EH (cell line): ENCODE results near the gene ASB6.
A peak's percentile ranks its signal among the peaks of the same experiment; 100 is the strongest.

ENCODE experiments used
- DNase-seq: peaks from one replicate; pipeline ENCODE4 v3.0.0-alpha.2; 2015; ENCODE audit warnings: low read depth

Gene ASB6

DNA sequence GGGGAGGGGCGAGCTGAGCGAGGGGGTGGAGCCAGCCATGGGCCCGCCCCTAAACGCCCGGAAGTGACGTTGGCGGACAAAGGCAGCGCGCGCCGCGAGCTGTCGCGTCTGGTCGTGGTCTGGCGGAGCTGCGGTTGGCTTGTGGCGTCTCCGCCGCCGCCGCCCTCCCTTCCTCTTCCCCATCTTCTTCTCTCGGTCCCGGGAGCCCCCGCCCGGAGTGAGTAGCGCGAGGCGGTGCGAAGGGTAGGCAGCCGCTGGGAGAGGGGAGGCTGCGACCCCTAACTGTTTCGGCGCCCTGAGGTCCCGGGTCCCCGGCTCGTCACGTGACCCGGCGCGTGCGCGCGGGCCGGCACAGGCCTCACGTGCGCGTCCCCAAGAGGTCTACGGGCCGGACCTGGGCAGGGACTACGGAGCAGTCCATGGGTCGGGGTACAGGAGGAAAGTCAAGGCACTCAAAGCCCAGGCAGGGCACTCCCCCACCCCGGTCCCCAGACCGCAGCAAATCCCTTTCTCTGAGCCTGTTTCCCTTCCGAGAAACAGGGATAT is 15.8 kb downstream of the ASB6 start, which contains the start of gene NTMT1:
Gene NTMT1 (plus strand): TSS at position 85 of the 546 bp plus-strand sequence. CDS start 6,541 bp downstream, outside the sequence.
- peak; percentile 84 for DNase-seq

DNA sequence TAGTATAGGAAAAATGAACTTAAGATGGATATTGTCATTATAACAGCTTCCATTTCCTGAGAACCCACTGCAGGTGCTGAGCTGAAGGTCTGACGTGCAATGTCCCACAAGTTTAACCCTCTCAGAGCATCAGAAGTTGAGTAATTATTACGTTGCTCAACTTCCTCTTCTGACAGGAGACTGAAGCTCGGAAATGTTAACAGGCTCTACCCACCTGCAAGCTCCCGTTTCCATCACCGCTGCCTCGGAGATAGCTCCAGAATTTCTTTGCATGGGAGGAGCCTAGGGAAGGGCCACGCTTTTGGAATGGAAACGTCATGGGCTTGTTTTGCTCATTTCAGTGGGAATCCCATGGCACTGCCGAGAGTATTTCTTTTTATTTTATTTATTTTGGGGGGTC is 17.0 kb downstream of the ASB6 start:
- DNase-seq, result no peak

DNA sequence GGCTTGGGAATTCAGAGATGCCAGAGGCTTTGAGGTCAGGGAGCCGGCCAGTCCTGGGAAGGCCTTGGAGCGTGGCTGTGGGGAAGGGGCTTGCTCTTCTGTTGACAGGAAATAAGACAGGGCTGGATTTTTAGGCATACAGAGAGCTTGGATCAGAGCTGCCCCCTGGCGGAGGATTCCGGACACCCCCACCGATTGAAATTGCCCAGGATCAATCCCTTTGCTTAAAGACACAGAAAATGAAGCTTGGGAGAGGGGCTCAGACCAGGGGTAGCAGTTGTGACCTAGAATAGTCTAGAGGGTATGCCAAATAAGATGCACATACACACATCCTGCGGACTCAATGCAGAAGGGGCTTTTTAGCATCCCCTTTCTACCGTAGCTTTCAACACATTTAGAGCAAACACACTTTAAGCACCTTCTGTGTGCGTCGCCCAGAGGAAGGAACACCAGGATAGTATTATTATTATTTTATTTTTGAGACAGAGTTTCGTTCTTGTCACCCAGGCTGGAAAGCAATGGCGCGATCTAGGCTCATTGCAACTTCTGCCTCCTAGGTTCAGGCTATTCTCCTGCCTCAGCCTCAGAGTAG is 17.7 kb downstream of the ASB6 start:
- peak; percentile 61 for DNase-seq

DNA sequence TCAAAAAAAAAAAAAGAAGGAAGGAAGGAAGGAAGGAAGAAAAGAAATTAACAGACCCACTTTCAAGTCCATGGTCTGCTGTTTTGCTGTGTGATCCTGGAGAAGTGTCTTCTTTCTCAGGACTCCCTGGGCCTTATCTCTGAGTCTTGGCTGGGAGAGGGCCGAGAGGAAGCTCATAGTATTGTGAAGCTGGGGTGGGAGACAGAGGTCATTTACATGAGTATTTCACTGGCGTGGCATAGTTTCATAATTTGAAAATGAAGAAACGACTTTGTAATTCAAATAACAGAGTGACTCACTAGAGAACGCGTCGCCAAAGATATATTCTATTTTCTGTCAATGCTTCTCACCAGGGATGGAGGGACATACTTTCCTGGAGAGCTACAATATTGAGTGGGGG is 18.6 kb downstream of the ASB6 start:
- peak; percentile 60 for DNase-seq

DNA sequence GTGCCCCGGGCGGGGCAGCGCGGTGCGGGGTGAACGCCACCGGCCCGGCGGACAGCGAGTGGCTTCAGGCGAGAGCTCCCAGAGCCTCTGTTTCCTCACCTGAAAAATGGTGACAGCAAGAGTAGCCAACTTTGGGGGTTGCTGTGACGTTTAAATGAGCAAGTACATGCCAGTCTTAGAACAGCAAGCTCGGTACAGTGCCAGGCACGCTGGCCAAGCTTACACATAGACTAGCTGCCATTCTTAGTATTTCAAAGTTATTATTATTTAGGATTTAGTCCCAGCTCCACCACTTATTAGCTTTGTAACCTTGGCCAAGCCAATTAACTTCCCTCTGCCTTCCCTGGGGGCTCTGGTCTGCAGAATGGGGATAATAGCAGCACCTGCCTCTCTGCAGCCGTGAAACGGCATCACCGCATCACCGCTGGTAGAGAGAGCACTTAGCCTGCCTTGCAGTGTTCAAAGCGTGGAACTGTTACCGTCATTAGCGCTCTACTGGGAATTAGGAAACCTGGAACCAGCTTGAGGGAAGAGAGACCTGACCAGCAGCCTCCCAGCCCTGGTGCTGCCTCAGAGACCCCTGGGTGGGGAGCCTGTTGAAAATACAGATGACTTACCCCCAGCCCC is 21.2 kb downstream of the ASB6 start, which contains the start of gene C9orf50:
Gene C9orf50 (minus strand): TSS at position 433 of the 627 bp plus-strand sequence. CDS start 527 bp downstream, outside the sequence.
- DNase-seq, result no peak

DNA sequence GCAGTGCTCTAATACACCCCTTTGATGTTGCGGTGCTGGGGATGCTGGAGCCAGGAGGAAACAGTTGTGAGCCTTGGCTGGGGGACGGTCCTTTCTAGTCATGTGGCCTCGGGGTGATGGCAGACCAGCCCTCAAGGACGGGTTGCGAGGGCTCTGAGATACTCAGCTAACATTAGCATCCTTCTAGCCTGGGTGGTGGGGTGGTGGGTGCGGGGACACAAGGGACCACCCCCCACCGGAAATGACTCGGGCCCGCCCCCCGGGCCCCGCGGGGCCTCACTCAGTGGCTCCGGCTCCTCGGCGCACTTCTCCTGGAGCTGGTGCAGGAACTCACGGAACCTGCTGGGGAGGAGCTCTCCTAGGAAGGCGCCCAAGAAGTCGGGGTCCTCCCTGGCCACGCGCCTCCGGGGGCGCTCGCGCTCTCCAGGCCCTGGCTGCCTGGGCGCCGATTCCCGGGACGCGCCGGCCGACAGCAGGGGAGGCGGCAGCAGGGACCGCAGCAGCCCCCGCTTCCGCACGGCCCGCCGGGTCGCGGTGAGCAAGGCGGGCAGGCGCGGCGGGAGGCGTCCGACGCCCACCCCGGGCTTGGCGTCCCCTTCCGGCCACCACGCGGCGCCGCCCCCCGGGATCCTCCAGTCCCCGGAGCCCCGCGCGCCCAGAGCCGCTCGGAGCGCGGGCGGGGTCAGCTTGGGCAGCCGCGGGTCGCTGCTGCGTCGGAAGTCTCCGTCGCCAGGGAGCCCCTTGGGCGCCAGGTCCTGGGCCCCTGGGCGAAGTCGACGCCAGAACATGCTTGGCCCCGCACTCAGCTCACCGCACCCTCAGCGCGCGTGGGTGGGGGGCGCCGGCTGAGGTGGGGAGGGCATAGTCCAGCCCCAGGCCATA is 21.9 kb downstream of the ASB6 start:
- DNase-seq, result peak; percentile 51

DNA sequence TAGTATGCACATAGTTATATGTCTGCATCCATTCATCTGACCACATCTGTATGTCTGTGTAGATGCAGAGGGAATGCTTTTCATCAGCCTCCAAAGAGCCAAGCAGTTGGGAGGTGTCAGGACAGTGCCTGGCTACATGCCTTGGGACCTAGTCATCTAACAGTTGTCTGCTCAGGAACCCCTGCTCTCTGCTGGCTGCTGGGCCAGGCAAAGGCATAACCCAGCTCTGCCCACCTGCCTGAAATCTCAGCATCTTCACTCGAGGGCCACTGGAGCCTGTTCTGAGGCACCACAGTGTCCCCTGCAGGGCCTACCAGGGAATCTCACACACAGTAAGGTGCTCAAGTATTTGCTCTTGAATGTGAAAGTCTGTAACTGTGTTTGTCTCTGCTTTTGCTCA is 24.8 kb downstream of the ASB6 start:
- DNase-seq, result peak; percentile 89

DNA sequence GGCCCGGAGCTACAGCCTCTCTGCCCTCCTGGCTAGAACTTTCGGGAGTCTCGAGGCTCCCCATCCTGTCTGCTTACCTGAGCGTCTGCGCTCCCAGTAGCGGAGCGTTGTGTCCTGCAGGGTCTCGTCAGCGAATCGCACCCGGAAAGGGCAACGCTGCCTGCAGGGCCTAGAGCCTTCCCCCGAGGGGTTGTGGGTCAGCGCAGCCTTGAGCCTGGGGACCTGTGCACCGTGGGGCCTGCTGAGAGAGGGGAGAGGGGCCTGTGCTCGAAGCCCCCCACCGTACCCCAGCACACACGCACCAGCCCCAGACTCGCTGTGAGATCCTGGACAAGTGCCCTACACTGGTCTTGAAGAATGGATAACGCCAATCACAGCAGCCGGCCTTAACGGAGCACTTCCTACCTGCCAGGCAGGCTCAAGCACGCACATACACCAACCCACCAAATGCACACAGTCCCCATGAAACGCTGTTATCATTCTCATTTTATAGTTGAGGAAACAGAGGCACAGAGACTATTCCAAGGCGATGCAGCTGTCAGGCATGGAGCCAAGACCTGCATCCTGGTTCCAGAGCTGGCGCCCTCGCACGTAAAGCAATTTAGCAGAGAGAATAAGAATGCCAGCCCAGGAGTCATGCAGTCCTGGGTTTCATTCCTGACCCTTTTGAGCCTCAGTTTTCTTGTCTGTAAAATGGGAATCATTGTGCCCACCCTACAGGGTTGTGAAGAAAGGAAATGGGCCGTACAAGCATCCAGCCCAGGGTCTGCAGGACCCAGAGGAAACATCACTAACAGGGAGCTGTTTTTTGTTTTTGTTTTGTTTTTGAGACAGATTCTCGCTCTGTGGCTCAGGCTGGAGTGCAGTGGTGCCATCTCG is 26.3 kb downstream of the ASB6 start:
- no peak for DNase-seq

DNA sequence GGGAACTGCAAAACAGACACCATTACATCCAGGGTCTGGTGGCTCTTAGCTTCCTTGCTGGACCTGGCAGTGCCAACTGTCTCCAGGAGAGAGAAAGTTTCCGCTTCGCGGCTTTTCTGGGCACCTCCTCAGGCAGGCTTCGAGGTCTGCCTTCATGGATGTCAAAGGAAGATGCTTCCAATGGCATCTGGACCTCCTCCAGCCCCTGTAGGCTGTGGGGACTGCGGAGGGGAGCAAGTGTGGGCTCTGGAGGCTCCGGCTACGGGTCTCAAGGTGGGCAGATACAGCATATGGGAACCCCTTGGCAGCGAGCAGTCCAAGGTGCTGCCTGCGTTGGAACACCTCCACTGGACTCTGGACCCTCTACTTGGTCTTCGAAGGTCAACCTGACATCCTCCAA is 27.0 kb downstream of the ASB6 start:
- no peak for DNase-seq

DNA sequence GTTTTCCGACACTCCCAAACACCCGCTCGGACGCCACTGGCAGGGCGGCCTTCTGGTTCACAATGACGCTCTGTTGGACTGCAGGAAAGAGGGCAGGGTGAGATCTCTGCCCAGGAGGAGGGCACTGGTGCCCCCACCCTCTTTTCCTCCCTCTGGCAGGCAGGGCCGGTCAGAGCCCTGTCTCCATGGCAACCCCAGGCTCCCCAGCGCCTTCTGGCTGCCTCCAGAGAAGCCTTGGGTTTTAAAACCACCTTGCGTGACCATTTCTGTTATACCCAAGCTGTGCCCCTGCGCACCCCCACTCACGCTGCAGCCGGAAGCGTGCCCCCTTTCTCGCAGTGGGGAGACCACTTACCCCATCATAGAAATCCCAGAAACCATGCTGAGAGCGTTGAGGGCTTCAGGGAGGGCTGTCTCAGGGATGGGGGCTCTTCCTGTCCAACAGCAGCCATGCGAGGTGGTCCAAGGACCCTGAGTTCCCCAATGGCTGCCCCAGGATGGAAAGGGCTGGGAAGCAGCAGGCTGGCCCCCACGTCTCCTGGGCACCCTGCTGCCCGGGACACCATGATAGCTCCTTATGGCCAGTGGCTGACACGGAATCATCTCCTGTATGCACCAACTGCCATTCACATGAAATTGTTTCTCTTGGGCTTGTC is 28.3 kb downstream of the ASB6 start:
- DNase-seq, result no peak

DNA sequence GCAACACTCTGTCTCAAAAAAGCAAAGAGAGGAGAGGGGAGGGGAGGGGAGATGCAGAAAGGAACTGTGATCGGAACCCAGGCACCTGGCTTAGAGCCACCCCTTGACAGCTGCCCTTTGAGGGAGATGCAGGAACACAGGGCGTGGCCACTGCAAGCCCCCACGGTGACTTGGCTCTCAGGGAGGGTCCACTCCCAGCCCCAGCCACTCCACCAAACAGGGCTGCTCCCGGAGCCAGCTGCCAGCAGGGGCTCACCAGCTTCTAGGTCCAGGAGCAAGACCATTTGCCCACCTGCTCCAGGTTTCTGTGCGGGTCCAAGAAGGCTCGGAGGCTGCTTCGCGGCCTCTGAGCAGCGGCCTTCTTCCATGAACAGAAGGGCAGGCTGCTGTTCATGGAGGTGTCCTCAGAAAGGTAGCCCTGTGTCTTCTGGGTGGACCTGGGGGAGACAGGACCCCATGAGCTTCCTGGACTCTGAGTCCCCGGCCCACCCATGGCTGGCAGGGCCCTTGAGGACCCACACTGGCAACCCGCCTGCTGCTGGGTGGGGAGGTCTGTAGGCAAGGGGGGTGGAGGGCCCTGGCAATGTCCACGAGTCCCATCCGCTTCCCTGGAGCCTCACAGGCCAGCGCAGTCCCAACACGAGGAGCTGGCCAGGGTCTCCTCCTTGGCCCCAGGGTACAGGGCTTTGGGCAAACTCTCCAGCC is 29.0 kb downstream of the ASB6 start:
- no peak for DNase-seq

DNA sequence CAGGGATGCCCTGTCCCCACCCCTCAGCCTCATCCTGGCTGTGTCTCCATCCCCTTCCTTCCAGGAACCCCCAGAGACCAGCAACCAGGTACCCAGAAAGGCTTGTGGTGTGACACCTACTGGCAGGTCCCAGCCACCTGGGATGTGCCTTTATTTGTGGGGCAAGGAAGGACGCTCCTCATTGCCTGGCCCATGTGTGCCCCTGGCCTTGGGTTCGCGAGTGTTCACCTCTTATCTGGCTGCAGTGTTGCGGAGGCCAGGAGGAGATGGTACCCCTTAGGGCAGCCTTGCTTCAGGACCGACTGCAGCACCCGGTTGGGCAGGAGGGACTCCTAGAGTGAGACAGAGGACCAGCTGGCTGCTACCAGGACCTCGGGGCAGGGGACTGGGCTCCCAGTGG is 29.8 kb downstream of the ASB6 start:
- no peak for DNase-seq

DNA sequence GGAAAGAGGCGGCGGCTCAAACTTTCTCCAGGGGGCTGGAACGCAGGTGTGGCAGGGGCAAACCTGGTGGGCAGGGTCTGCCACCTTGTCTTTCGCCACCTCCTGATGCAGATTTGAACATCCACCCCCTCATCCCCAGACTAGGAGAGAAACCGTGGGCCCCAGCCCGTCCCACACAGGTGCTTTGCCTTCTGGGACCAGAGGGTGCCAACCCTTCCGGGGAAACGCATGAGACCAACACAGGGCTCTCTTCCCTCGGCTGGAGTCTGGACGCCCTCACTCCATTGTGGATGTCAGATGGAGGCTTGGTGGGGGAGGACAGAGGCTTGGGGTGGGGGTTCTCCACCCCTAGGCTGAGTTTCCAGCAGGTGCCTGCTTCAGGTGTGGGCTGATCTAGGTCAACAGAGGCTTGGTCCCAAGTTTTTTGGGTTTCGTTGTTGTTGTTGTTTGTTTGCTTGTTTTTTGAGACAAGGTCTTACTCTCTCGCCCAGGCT is 30.6 kb downstream of the ASB6 start:
- no peak for DNase-seq

DNA sequence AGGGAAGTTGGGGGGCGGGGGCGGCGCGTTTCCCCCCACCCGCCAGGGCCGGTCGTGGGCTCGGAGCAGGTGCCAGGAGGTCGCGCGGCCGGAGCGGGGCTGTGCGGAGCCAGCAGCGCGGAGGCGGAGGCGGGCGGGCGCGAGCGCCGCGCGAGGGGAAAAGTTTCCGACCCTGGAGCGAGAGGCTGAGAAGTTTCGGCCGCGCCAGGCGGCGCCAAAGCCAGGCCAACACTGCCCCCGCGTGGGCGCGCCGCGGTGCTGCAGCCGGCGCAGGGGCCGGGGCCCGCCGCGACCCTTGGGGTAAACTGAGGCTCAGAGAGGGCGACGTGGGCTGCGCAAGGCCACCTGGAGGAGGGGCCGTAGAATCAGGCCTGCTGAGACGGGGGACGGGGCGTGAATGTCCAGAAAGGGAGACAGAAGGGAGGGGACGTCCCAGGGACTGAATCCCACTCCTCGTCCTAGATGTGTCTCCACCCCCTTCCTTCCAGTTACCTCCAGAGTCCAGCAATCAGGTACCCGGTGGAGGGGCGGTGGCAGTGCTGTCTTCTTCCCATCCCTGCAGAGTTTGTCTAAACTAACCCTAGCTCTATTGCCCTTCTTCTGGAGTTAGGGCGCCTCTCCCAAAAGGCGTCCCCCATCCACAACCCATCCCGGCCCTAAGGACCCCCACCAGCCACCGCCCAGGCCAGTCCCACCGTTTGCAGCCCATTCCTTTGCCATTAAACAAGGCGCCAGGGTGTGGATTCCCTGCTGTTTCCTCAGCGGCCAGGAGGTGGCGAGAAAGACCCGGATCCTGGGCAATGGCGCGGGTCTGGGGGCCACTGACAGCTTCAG is 31.3 kb downstream of the ASB6 start:
- peak; percentile 70 for DNase-seq

DNA sequence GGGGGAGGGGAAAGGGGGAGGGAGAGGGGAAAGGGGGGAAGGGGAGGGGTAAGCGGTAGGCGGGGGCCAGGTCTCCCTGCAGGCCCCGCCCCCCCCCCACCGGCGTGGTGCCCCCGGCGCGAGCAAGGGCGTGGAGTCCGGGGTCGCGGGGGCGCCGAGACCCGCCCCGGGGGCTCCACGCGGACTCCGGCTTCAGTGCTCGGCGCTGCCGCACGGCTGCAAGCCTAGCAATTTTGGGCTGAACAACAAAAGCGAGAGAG is 31.8 kb downstream of the ASB6 start:
- no peak for DNase-seq

DNA sequence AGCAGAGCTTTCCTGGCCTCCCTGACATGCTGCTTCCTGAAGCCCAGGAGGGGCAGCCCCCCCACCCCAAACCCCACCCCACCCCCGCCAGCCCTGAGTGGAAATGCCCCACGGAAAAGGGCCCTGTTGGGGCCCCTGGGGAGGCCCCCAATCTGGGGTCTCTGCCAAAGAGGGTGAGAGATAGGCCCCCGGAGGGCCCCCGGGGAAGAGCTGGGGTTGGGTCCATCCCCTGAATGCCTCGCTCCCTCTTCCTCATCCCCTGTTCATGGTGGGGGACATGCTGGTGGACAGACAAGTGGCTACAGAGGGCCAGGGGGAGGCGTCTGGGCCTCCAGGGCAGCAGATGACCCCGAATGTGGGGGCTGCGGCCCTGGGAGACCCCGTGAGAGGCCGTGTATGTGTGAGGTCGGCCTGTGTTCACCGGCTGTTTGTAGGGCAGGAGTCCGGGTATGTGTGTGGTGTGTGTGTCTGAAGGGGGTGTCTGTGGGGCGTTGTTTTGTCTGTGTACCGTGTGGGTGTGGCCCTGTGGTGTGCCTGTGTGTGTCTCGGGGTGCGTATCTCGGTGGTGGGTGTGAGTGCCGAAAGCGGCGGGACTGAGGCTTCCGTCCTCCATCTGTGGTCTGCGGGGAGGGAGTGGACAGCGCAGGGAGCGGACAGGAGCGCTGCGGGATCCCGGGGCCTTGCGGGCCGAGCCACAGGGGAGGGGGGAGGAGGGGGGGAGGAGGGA is 32.3 kb downstream of the ASB6 start:
- DNase-seq, result peak; percentile 54

DNA sequence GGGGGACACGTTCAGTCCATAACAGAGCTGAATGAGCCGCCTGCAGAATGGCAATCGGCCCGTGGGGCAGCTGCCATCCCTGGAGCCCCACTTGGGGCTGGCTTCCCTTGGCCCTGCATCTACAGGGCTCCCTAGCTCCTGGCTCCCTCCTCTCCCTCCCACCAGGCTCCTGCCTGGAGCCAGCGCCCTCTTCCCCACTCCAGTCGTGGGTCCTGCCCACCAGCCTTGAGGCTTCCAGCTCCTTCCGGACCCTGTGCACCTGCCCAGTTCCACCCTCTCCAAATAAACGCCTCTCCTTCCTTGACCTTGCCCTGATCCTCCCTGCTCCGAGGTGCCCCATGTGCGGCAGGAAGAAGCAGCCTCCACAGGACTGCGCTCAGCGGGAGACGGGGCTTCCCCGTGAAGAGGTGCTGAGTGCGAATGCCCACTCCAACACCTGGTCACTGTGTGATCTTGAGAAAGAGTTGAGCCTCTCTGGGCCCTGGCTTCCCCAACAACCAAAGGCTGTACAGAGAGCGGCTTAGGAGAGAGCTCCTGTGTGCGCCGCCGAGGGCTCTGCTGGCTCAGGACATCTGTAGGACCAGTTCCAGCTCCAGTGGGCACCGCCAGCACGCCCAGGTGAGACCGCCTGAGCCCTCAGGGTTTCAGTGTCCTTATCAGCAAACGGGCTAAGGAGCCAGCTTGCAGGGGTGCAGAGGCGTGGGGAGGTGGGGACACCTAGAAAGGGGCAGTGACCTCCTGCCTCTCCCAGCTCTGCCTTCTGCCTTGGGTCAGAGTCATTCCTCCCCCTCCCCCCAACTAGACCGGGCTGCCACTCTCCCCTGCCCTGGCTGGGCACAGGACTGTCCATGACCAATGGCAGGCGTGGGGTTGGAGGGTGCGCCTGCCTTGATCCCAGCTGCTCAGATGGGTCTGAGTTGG is 33.1 kb downstream of the ASB6 start:
- DNase-seq, result no peak

DNA sequence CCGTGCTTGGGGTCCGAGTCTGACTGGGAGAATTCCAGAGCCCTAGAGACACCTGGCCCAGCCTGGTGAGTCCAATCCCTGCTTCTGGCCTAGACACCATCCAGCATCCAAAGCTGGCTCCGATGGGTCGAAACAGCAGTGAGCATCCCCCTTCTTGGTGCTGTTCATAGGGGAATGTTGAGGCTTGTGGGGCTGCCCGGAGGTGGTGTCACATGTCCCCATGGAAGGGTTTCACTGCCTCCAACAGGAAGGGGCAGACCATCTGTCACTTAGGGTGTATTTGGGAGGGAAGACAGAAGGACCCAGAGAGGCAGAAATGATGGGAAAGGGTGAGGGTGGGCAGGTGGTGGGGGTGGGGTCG is 34.9 kb downstream of the ASB6 start:
- DNase-seq, result no peak
